Activated T-helper 1 cell treated with anti-CD3 and anti-CD28 coated beads, Interleukin-12 subunit alpha, Interleukin-12 subunit beta, Interleukin-2, Interleukin-4 antibody, amounts not matched to agents 30 ng/mL and 10 ng/mL and 1 ng/mL, durations not matched to agents 14 hours and 24 hours and 36 hours (primary cell): ENCODE data around the gene PDCD4. TPM values are rescaled to one million over a fixed set of nuclear protein-coding genes. Genes with fewer than 3 reads are reported as not detected.
"Not testable (repeated sequence)": the region's sequence is repeated elsewhere in the genome, so short reads cannot be mapped to it uniquely, and the experiment has no call there.

Source experiments
- DNase-seq: peaks from one replicate; pipeline ENCODE4 v3.0.0; 2021; ENCODE audit warnings: low spot score
- H3K27ac Mint-ChIP-seq: one replicate; pipeline ENCODE4 v1.8.0; 2021; ENCODE audit warnings: mild to moderate bottlenecking, mixed read lengths
- H3K27me3 Mint-ChIP-seq: one replicate; pipeline ENCODE4 v1.8.0; 2022; ENCODE audit warnings: mild to moderate bottlenecking, moderate library complexity, mixed read lengths; ENCODE audit not compliant: insufficient read depth
- H3K36me3 Mint-ChIP-seq: one replicate; pipeline ENCODE4 v1.8.0; 2021; ENCODE audit warnings: low read depth, mixed read lengths
- H3K4me1 Mint-ChIP-seq: one replicate; pipeline ENCODE4 v1.8.0; 2021; ENCODE audit warnings: low read depth, mixed read lengths
- H3K4me3 Mint-ChIP-seq: one replicate; pipeline ENCODE4 v1.8.0; 2021; ENCODE audit warnings: mild to moderate bottlenecking, moderate library complexity, mixed read lengths
- H3K9me3 Mint-ChIP-seq: one replicate; pipeline ENCODE4 v1.8.0; 2021; ENCODE audit warnings: mixed read lengths
- intact Hi-C: fragments of 100-400 bp; cut with micrococcal nuclease; formaldehyde crosslinking; loops from one replicate; pipeline ENCODE4 v1.15.1; 2024
- total RNA-seq: library from RNA; stranded (reverse); gene quantifications from 2 replicates; pipeline ENCODE4 v1.2.3, GENCODE V29; 2022

Gene PDCD4
- total RNA-seq, 1 donor from 2014 or later: 46.1 TPM

DNA sequence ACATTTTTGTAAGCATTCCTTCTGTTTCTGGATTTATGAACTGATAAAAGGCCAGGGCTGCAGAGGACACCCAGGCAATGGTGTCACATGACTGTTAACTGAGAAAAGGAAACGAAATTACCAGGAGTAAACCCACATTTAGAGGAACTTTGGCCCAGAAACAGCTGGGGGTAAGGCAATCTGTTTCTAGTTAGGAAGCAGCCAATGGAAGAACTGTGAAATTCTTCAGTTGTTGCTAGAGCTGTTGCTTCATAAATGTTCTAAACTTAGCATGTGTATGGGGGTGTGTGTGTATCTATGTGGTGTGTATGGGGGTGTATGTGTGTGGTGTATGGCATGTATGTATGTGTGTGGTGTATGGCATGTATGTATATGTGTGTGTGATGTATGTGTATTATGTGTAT lies 11.8 kb upstream of the PDCD4 start:
- intact Hi-C loops: loop anchor here (10.0 kb wide), 4 partner anchors 245 to 855 kb away; partner anchors contain the start of gene ADD3
- Mint-ChIP-seq H3K36me3 (peaks cover 7% of the 10 kb centered on the region), H3K9me3 (peaks cover 4% of the 10 kb centered on the region), H3K4me1 (peaks cover 81% of the 10 kb centered on the region), H3K27me3 (no peaks in the 10 kb centered on the region), H3K4me3 (peak overlapping the region; percentile 2), H3K27ac (peak overlapping the region; percentile 92)
- DNase-seq: no peak

DNA sequence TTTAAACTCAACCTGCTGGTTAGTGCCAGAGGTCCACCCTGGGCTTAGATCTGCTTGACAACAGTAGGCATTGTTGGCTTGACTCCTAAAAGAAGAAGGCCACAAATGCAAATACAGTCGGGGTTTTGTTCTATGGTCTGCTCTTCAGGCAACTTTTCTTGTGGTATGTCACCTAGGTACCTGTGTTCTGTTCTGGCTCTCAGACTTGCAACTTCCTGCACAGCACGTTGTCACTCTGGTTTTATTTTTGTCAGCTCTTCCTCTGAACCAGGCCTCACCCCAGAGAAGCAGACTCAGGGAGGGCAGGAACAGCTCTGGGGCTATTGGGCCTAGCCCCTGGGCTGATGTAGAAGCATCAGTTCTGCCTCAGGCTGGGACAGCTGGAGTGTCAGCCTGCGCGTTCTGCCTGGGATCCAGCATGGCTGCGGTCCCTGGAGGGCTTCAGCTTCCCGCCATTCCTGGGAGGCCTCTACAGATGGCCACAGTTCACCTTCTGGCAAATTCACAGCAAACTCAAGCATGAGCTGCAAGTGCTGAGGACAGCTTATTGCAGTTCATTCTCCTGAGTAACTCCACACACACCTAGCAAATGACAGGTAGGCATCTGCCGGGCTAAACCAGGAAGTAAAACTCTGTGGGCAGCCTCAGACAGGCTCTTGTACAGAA lies 11.0 kb upstream of the PDCD4 start:
- peak overlapping the region; percentile 92 for H3K27ac Mint-ChIP-seq
- H3K36me3 Mint-ChIP-seq: peaks cover 7% of the 10 kb centered on the region
- intact Hi-C loops: loop anchor here (10.0 kb wide), 4 partner anchors 246 to 856 kb away; partner anchors contain the start of gene ADD3
- DNase-seq: peak; percentile 56
- H3K9me3 Mint-ChIP-seq: peaks cover 4% of the 10 kb centered on the region
- H3K4me3 Mint-ChIP-seq: peak overlapping the region; percentile 42
- H3K27me3 Mint-ChIP-seq: no peaks in the 10 kb centered on the region
- peaks cover 87% of the 10 kb centered on the region for H3K4me1 Mint-ChIP-seq

DNA sequence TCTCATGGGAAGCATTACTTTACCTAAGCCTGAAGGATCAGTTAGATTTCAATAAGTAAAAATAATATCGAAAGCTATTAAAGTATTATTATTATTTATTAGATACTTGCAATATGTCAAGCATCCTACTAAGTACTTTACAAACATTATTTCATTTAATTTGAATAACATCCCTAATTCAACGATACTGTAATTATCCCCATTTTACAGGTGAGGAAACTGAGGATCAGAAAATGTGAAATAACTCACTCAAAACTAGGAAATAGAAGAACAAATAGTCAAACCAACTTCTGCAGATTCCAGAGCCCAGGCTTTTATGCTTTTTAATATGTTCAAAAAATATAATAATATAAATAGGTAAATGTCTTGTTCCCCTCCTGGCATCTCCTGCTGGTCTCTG lies 10.3 kb upstream of the PDCD4 start:
- H3K27ac Mint-ChIP-seq: no peak overlapping the region
- H3K4me3 Mint-ChIP-seq: no peak overlapping the region
- peaks cover 5% of the 10 kb centered on the region for H3K36me3 Mint-ChIP-seq
- H3K4me1 Mint-ChIP-seq: peaks cover 90% of the 10 kb centered on the region
- intact Hi-C loops: loop anchor here (10.0 kb wide), 4 partner anchors 247 to 857 kb away; partner anchors contain the start of gene ADD3
- no peaks in the 10 kb centered on the region for H3K9me3 Mint-ChIP-seq
- no peaks in the 10 kb centered on the region for H3K27me3 Mint-ChIP-seq
- DNase-seq: no peak

DNA sequence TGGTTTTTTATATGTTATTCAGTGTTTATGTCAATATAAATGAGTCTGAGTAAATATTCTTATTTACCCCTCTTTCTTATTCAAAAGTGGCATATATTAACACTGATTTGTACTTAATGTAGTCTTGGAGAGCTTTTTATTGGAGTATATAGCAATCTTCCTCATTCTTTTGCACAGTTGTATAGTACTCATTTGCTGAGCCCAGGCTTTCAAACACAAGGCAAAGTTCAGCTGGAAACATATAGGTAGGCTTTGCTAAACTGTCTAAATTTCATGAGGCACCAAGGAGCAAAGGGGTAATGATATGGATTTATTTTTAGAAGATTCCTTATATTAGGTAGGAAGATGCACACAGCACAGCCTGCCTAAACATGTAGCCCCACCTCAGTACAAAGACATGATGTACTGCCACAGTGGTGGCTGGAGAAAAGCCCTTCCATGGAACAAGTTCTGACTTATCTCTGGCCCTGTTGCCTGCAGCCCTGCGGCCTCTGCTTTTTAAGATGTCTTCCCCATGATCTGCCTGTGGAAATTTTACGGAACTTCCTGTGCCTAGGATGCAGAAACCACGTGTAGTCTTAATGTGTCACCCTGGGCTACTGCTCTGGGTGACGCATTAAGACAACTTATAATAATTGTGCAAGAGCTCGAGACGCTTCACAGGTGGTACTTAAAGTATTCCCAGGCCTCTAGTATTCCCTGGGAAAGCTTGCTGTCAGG lies 9.6 kb upstream of the PDCD4 start:
- Mint-ChIP-seq H3K4me3 (no peak overlapping the region), H3K4me1 (peaks cover 96% of the 10 kb centered on the region), H3K27ac (peak overlapping the region; percentile 57), H3K36me3 (peaks cover 5% of the 10 kb centered on the region), H3K27me3 (no peaks in the 10 kb centered on the region), H3K9me3 (no peaks in the 10 kb centered on the region)
- intact Hi-C loops: loop anchor here (10.0 kb wide), 4 partner anchors 247 to 857 kb away; partner anchors contain the start of gene ADD3
- no peak for DNase-seq

DNA sequence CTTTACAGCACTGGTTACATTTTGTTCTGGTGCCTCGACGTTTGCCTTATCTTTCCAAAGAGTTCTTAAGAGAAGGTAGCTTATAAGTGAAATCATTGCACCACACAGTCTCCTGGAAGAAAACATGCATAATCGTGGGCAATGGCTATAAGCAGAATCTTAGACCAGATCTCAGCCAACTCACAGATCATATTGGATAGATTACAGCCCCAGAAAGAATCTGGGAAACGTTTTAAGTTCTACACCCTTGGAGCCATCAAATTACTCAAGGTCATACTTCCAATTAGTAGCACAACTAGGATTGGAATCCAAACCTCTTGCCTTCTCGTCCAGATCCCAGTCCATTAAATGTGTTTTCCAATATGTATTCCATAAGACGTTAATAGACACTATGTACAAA lies 8.8 kb upstream of the PDCD4 start:
- Mint-ChIP-seq H3K9me3 (no peaks in the 10 kb centered on the region), H3K4me3 (no peak overlapping the region), H3K4me1 (peaks cover 96% of the 10 kb centered on the region), H3K36me3 (peaks cover 3% of the 10 kb centered on the region), H3K27ac (peak overlapping the region; percentile 95), H3K27me3 (no peaks in the 10 kb centered on the region)
- intact Hi-C loops: loop anchor here (10.0 kb wide), 4 partner anchors 248 to 858 kb away; partner anchors contain the start of gene ADD3
- no peak for DNase-seq

DNA sequence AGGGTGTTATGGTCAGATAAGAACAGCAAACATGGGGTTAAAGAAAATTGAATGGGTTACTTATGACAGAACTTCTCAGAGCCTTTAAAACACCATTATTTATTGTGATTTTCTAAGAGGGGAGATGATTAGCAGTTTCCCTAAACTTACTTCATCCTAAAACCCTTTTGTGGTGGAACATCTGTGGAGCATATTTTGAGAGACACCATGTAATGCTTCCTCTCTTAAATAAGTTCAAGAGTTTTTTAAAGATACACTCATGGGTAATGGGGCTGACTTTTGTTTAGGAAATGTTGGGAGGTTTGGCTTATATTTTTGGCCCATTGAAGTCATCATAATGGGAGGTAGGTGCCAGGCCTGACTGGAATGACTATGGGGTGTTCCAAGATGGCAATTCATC lies 8.4 kb upstream of the PDCD4 start:
- no peaks in the 10 kb centered on the region for H3K9me3 Mint-ChIP-seq
- peak overlapping the region; percentile 95 for H3K27ac Mint-ChIP-seq
- no peak for DNase-seq
- H3K4me1 Mint-ChIP-seq: peaks cover 96% of the 10 kb centered on the region
- H3K4me3 Mint-ChIP-seq: no peak overlapping the region
- no peaks in the 10 kb centered on the region for H3K27me3 Mint-ChIP-seq
- peaks cover 3% of the 10 kb centered on the region for H3K36me3 Mint-ChIP-seq
- intact Hi-C loops: loop anchor here (10.0 kb wide), 4 partner anchors 249 to 859 kb away; partner anchors contain the start of gene ADD3

DNA sequence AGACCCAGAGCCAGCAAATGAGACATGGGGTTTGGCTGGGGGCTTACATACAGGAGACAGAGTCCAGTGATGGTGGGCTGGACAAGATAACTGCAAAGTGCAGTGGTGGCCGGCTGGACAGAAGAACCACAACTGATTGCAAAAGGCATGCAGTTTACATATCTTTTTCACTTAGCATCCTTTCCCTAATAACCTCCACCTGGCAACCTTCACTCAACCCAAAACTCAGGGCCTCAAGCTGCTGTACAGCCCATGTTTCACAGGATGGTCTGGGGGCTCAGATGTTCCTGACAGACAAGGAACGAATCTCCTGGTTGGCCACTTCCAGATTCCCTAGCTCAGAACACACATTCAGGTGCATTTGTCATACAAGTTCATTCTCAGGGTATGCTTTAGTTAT lies 7.8 kb upstream of the PDCD4 start:
- Mint-ChIP-seq H3K27ac (peak overlapping the region; percentile 95), H3K36me3 (peaks cover 3% of the 10 kb centered on the region), H3K4me1 (peaks cover 96% of the 10 kb centered on the region), H3K27me3 (no peaks in the 10 kb centered on the region), H3K9me3 (no peaks in the 10 kb centered on the region), H3K4me3 (no peak overlapping the region)
- no peak for DNase-seq
- intact Hi-C loops: loop anchor here (1.0 to 10.0 kb wide), 9 partner anchors 8 to 859 kb away; partner anchors contain the start of genes ADD3, BBIP1 and SHOC2

DNA sequence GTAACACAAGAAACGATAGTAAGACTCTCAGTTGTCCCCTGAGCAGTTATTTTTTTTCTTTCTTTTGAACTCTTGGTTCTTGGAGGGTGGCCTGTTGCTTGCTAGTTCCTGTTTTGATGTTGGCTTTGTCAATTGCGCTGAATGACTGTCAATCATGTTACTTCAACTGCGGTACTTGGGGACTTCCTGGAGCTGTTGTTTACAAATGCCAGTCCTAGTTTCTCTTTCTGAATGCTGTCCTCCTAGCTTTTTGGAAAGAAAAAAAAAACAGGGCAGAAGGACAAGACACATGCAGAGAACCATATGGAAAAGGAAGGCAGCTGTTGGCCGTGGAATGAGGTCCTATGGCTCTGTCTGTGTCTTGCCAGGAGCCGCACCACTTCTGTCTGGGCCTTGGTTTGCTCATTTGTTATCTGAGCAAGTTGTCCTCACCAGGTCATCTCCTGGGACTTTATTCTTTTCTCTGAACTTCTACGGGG lies 7.0 kb upstream of the PDCD4 start:
- intact Hi-C loops: loop anchor here (1.0 to 10.0 kb wide), 9 partner anchors 8 to 860 kb away; partner anchors contain the start of genes ADD3, BBIP1 and SHOC2
- DNase-seq: peak; percentile 69

DNA sequence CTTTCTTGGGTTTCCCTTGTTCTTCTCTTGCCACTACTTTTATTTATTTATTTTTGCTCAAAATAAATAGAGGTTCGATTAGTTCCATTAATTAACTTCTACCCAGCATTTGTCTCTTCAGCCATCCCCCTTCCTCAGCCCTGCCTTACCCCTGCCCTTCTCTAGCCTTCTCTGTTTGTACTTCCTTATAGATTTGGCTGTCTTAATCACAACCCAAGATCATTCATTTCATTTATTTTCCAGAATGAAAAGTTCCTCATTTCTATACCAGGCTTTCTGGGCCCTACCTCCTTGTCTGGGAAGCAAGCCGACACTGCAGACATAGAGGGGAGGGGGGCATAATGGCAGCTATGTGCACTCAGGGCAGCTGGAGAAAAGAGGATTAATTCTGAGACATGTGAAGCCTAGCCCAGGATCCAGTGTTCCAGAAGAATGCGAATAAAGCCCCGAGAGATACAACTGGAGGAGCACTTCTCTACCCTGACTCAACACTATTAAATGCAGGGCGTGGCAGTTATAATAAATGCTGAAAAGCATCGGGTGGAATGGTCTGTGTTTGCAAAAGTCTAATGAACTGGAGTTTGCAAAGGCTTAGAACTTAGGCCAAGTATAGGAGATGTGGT lies 6.4 kb upstream of the PDCD4 start:
- no peak for DNase-seq
- peaks cover 5% of the 10 kb centered on the region for H3K36me3 Mint-ChIP-seq
- peak overlapping the region; percentile 95 for H3K27ac Mint-ChIP-seq
- no peaks in the 10 kb centered on the region for H3K9me3 Mint-ChIP-seq
- peaks cover 96% of the 10 kb centered on the region for H3K4me1 Mint-ChIP-seq
- H3K27me3 Mint-ChIP-seq: no peaks in the 10 kb centered on the region
- intact Hi-C loops: loop anchor here (10.0 kb wide), 4 partner anchors 250 to 860 kb away; partner anchors contain the start of gene ADD3
- H3K4me3 Mint-ChIP-seq: peak overlapping the region; percentile 51

More for the DNA sequence above, 7.0 kb upstream of the PDCD4 start:
- Mint-ChIP-seq H3K4me3 (peak overlapping the region; percentile 75), H3K4me1 (peaks cover 96% of the 10 kb centered on the region), H3K9me3 (no peaks in the 10 kb centered on the region), H3K27ac (peak overlapping the region; percentile 95), H3K27me3 (no peaks in the 10 kb centered on the region), H3K36me3 (peaks cover 5% of the 10 kb centered on the region)

DNA sequence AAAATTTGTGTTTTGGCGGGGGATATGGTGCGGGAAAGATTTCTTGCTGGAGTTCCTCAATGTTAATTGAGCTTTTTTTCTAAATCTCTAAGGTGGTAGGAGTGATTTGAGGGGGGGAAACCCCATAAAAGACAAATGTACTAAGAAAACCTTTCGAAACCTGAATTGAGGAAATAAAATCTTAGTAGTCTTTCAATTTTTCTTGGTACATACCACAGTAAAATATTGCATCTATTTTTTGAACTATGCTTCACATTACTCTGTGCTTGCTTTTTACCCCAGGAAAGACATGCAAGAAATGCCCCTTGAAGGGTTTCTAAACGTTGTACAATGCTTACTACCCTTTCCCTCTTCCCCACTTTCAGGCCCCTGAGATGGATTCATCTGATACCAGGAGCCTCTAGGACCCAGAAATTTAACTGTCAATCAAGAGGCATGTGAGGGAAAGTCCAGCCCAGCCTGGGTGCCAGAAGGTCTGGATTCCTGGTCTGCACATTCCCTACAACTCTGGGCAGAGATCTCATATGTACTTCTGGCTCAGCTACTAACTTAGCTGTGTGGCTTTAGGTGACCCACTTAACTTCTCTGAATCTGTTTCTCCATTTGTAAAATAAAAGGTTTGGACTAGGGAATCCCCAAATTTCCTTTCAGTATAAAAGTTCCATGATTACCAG lies 5.8 kb upstream of the PDCD4 start:
- no peaks in the 10 kb centered on the region for H3K27me3 Mint-ChIP-seq
- H3K4me1 Mint-ChIP-seq: peaks cover 96% of the 10 kb centered on the region
- intact Hi-C loops: loop anchor here (10.0 kb wide), 4 partner anchors 251 to 861 kb away; partner anchors contain the start of gene ADD3
- no peak for DNase-seq
- peak overlapping the region; percentile 95 for H3K27ac Mint-ChIP-seq
- peak overlapping the region; percentile 51 for H3K4me3 Mint-ChIP-seq
- no peaks in the 10 kb centered on the region for H3K9me3 Mint-ChIP-seq
- H3K36me3 Mint-ChIP-seq: peaks cover 5% of the 10 kb centered on the region

DNA sequence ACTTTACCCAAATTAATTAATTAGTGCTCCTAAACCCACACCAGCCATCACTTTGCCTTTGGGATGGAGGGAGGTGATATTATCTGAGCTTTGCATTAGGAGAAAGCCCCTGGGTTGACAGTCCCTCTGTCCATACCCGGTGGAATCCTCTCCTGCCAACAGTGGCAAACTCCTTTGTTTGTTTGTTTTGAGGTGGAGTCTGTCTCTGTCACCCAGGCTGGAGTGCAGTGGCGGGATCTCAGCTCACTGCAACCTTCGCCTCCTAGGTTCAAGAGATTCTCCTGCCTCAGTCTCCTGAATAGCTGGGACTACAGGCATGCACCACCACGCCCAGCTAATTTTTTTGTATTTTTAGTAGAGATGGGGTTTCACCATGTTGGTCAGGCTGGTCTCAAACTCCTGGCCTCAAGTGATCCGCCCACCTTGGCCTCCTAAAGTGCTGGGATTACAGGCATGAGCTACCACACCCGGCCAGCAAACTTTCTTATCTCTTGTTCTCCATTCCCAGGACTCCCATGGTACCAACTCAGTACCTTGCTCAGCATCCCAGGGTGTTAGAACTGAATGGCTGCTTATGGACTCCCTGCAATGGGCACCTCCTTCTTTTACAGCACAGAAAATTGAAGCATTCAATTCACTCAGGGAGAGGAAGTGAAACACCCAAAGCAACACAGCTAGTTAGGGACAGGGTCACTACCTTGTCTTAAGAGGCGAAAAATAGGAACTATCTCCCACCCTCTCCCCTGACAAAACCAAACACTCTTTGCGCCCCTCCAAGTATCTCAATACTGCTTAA lies 4.5 kb upstream of the PDCD4 start:
- peak overlapping the region; percentile 98 for H3K27ac Mint-ChIP-seq
- intact Hi-C loops: loop anchor here (10.0 kb wide), 4 partner anchors 252 to 862 kb away; partner anchors contain the start of gene ADD3
- not testable (repeated sequence) for H3K27me3 Mint-ChIP-seq, H3K9me3 Mint-ChIP-seq, DNase-seq, H3K36me3 Mint-ChIP-seq, H3K4me3 Mint-ChIP-seq
- peaks cover 97% of the 10 kb centered on the region for H3K4me1 Mint-ChIP-seq
